Caco-2 (cell line): ENCODE measurements around the gene PBX1. TPM values are rescaled to one million over a fixed set of nuclear protein-coding genes. Genes with fewer than 3 reads are reported as not detected.

Experiments
- BruUV-seq: library from RNA; stranded (reverse); fragments of 400-500 nt; replicated peaks from 2 replicates; lab custom pipeline; 2021; lab: Mats Ljungman, UMichigan
- CTCF ChIA-PET: fragments of 300-600 bp; sonication (Branson Sonifier 250); formaldehyde crosslinking; loops from one replicate; lab custom pipeline; 2022; ENCODE audit warnings: antibody characterized with exemption; lab: Charles Lee
- POLR2A ChIA-PET: fragments of 300-600 bp; sonication (Branson Sonifier 250); formaldehyde crosslinking; loops from one replicate; lab custom pipeline; 2022; ENCODE audit warnings: antibody characterized with exemption; lab: Charles Lee
- DNase-seq, 2 experiments: peaks; one replicate each; pipeline versions ENCODE4 v3.0.0 to v3.0.0-alpha.2; 2020 to 2022
- H3K27me3 ChIP-seq: replicated peaks from 2 replicates; pipeline ENCODE4 v1.6.0; 2011; ENCODE audit warnings: low read length; ENCODE audit not compliant: control insufficient read depth, insufficient read depth
- H3K36me3 ChIP-seq: 2 replicates; pipeline ENCODE4 v1.5.1; 2011; ENCODE audit warnings: low read length; ENCODE audit not compliant: control insufficient read depth, insufficient read depth
- H3K4me1 ChIP-seq: fragments of 250-450 bp; sonication (Bioruptor Pico); 2 replicates; pipeline ENCODE4 v1.5.1; 2020; ENCODE audit warnings: mild to moderate bottlenecking
- H3K4me3 ChIP-seq: 2 replicates; pipeline ENCODE4 v1.5.1; 2011; ENCODE audit warnings: low read depth, mild to moderate bottlenecking, control low read depth, low read length
- H3K9me3 ChIP-seq: fragments of 250-450 bp; sonication (Bioruptor Pico); 2 replicates; pipeline ENCODE4 v1.5.1; 2020; ENCODE audit warnings: mild to moderate bottlenecking, moderate library complexity
- H3K27ac Mint-ChIP-seq: one replicate; pipeline ENCODE4 v1.8.0; 2022; ENCODE audit warnings: mixed read lengths; ENCODE audit not compliant: unreplicated experiment
- H3K27me3 Mint-ChIP-seq: one replicate; pipeline ENCODE4 v1.8.0; 2022; ENCODE audit warnings: mixed read lengths; ENCODE audit not compliant: insufficient read depth, unreplicated experiment
- H3K36me3 Mint-ChIP-seq: one replicate; pipeline ENCODE4 v1.8.0; 2022; ENCODE audit warnings: mild to moderate bottlenecking, mixed read lengths; ENCODE audit not compliant: insufficient read depth, unreplicated experiment
- H3K4me1 Mint-ChIP-seq: one replicate; pipeline ENCODE4 v1.8.0; 2022; ENCODE audit warnings: low read depth, mixed read lengths; ENCODE audit not compliant: unreplicated experiment
- H3K4me3 Mint-ChIP-seq: one replicate; pipeline ENCODE4 v1.8.0; 2022; ENCODE audit warnings: mild to moderate bottlenecking, moderate library complexity, mixed read lengths; ENCODE audit not compliant: unreplicated experiment
- H3K9me3 Mint-ChIP-seq: one replicate; pipeline ENCODE4 v1.8.0; 2022; ENCODE audit warnings: mixed read lengths; ENCODE audit not compliant: unreplicated experiment
- CTCF ChIP-seq, 2 experiments: fragments of 200-600 bp in 1 of 2; IDR thresholded peaks; 1 replicate in 1 of 2; 2 replicates in 1 of 2; pipeline versions ENCODE4 v1.5.1 to v1.8.0; 2011 to 2022; ENCODE audit warnings: antibody characterized with exemption in 1 of 2, control low read depth in 1 of 2, inconsistent platforms in 1 of 2, low read depth in 1 of 2, low read length in 1 of 2, mild to moderate bottlenecking in 1 of 2, moderate library complexity in 1 of 2; ENCODE audit not compliant: insufficient read depth in 1 of 2, severe bottlenecking in 1 of 2, unreplicated experiment in 1 of 2
- intact Hi-C: fragments of 100-400 bp; cut with micrococcal nuclease; formaldehyde crosslinking; loops from one replicate; pipeline ENCODE4 v1.10.0; 2022; ENCODE audit not compliant: unreplicated experiment
- total RNA-seq: library from RNA; stranded (reverse); gene quantifications from 2 replicates; pipeline ENCODE4 v1.2.3, GENCODE V29; 2022

The PBX1 gene
- total RNA-seq, 1 experiment from 2014 or later = 103 TPM

DNA sequence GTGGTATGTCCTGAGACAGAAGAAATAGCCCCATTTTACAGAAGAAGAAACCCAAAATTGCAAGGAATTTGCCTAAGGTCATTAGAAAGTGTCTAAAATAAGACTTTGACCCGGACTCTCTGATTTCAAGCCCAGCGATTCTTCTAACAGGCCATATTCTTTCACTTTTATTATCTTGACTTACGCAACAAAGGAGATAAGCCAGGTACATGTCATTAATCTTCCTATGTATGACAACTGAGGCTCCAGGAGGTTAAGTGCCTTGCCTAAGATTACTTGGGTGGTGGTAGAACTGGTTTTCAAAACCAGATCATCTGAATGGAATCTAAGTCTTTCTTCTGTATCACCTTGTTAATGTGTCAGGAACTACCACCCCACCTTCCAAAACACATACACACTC is 124.3 kb downstream of the PBX1 start:
- DNase-seq = peak; percentile 78 to 85
- no peak overlapping the region for H3K4me3 ChIP-seq
- H3K27ac Mint-ChIP-seq = peak overlapping the region; percentile 89

GRCh38 chr1:164685266-164686035 is 126.5 kb downstream of the PBX1 start:
- Histone ChIP-seq H3K9me3 (no peaks in the 10 kb centered on the region), H3K27me3 (no peaks in the 10 kb centered on the region), H3K36me3 (peaks cover 3% of the 10 kb centered on the region), H3K4me3 (no peak overlapping the region), H3K4me1 (peaks cover 59% of the 10 kb centered on the region)
- CTCF ChIA-PET = no interaction called here
- Mint-ChIP-seq H3K9me3 (no peaks in the 10 kb centered on the region), H3K27ac (peak overlapping the region; percentile 89), H3K4me3 (no peak overlapping the region), H3K4me1 (peaks cover 55% of the 10 kb centered on the region), H3K36me3 (peaks cover 43% of the 10 kb centered on the region), H3K27me3 (no peaks in the 10 kb centered on the region)
- intact Hi-C loops = no loop called here
- TF ChIP-seq CTCF (IDR thresholded peaks at IDR 0.05; ENCODE audit: insufficient read depth in 1 of 2, low read depth in 1 of 2, low read length in 1 of 2, severe bottlenecking in 1 of 2, unreplicated experiment in 1 of 2) = no peak
- no peak for DNase-seq
- BruUV-seq = no TSS peak
- POLR2A ChIA-PET = no interaction called here

More for the DNA sequence above, 124.3 kb downstream of the PBX1 start:
- intact Hi-C loops = loop anchor here (2.0 to 5.0 kb wide), 5 partner anchors 22 to 94 kb away; no protein-coding TSS in a partner anchor
- Histone ChIP-seq H3K4me1 (peaks cover 61% of the 10 kb centered on the region), H3K9me3 (no peaks in the 10 kb centered on the region), H3K36me3 (peaks cover 3% of the 10 kb centered on the region), H3K27me3 (no peaks in the 10 kb centered on the region)
- POLR2A ChIA-PET = no interaction called here
- BruUV-seq = no TSS peak
- CTCF ChIA-PET = no interaction called here
- H3K4me3 Mint-ChIP-seq = peak overlapping the region; percentile 67
- H3K9me3 Mint-ChIP-seq = no peaks in the 10 kb centered on the region
- TF ChIP-seq CTCF (IDR thresholded peaks at IDR 0.05; ENCODE audit: insufficient read depth in 1 of 2, low read depth in 1 of 2, low read length in 1 of 2, severe bottlenecking in 1 of 2, unreplicated experiment in 1 of 2) = no peak
- H3K27me3 Mint-ChIP-seq = no peaks in the 10 kb centered on the region
- H3K36me3 Mint-ChIP-seq = peaks cover 49% of the 10 kb centered on the region
- H3K4me1 Mint-ChIP-seq = peaks cover 42% of the 10 kb centered on the region

GRCh38 chr1:164687777-164688176 is 128.8 kb downstream of the PBX1 start:
- Mint-ChIP-seq H3K9me3 (no peaks in the 10 kb centered on the region), H3K27ac (no peak overlapping the region), H3K27me3 (no peaks in the 10 kb centered on the region), H3K4me3 (no peak overlapping the region), H3K36me3 (peaks cover 30% of the 10 kb centered on the region), H3K4me1 (peaks cover 38% of the 10 kb centered on the region)
- CTCF ChIA-PET = no interaction called here
- no peak for DNase-seq
- intact Hi-C loops = no loop called here
- Histone ChIP-seq H3K4me3 (no peak overlapping the region), H3K4me1 (peaks cover 35% of the 10 kb centered on the region), H3K9me3 (no peaks in the 10 kb centered on the region), H3K36me3 (peaks cover under 1% of the 10 kb centered on the region; the same call in 1 of the 2 replicates), H3K27me3 (no peaks in the 10 kb centered on the region)
- BruUV-seq = no TSS peak
- POLR2A ChIA-PET = no interaction called here
- TF ChIP-seq CTCF (IDR thresholded peaks at IDR 0.05; ENCODE audit: insufficient read depth in 1 of 2, low read depth in 1 of 2, low read length in 1 of 2, severe bottlenecking in 1 of 2, unreplicated experiment in 1 of 2) = no peak
